B cell (primary cell): ENCODE data around the gene CDC37L1. TPM values are rescaled to one million over a fixed set of nuclear protein-coding genes. Genes with fewer than 3 reads are reported as not detected.

ENCODE experiments used
- ATAC-seq: fragments of 200-7000 bp; cut with Tn5 transposase; one replicate; pipeline ENCODE4 v1.10.0; 2021; ENCODE audit warnings: low read depth, mild to moderate bottlenecking, moderate number of reproducible peaks, moderate library complexity
- CTCF ChIA-PET: fragments of 350-600 bp; sonication (Branson Sonifier 250); formaldehyde crosslinking; loops from one replicate; lab custom pipeline; 2021; ENCODE audit warnings: antibody characterized with exemption, inconsistent platforms; lab: Charles Lee
- POLR2A ChIA-PET: fragments of 350-600 bp; sonication (Branson Sonifier 250); formaldehyde crosslinking; loops from one replicate; lab custom pipeline; 2021; ENCODE audit warnings: antibody characterized with exemption; lab: Charles Lee
- DNase-seq: peaks from one replicate; pipeline ENCODE4 v3.0.0; 2013
- H2AFZ ChIP-seq: 2 replicates; pipeline ENCODE4 v1.6.1; 2012; ENCODE audit warnings: mild to moderate bottlenecking, low read depth, low read length; ENCODE audit not compliant: insufficient read depth, poor library complexity, severe bottlenecking
- H3K27ac ChIP-seq, 2 donors: 1 replicate in 1 of 2; 2 replicates in 1 of 2; pipeline ENCODE4 v1.5.1; 2012 to 2013; ENCODE audit warnings: low read length in 2 of 2, mild to moderate bottlenecking in 2 of 2, moderate library complexity in 1 of 2
- H3K27me3 ChIP-seq, 4 experiments: fragments of 200-600 bp in 1 of 4; sonication (generic) in 1 of 4; replicated peaks in 1 of 4; 1 replicate in 2 of 4; 2 replicates in 2 of 4; pipeline versions ENCODE4 v1.6.1 to v1.7.0; 2013 to 2016; ENCODE audit warnings: low read length in 3 of 4, mild to moderate bottlenecking in 2 of 4, mixed read lengths in 1 of 4, moderate library complexity in 1 of 4; ENCODE audit not compliant: insufficient read depth in 4 of 4, control insufficient read depth in 3 of 4; ENCODE audit errors: control extremely low read depth in 1 of 4
- H3K36me3 ChIP-seq, 2 experiments: replicated peaks in 1 of 2; 1 replicate in 1 of 2; 2 replicates in 1 of 2; pipeline versions ENCODE4 v1.6.1 to v1.7.1; 2013; ENCODE audit warnings: low read length in 1 of 2; ENCODE audit not compliant: insufficient read depth in 2 of 2, control insufficient read depth in 1 of 2; ENCODE audit errors: control extremely low read depth in 1 of 2, extremely low read depth in 1 of 2
- H3K4me1 ChIP-seq, 2 donors: fragments of 200-600 bp in 1 of 2; sonication (generic) in 1 of 2; 1 replicate in 1 of 2; 2 replicates in 1 of 2; pipeline versions ENCODE4 v1.5.1 to v1.6.1; 2013 to 2017; ENCODE audit warnings: low read length in 2 of 2; ENCODE audit not compliant: control insufficient read depth in 2 of 2, insufficient read depth in 2 of 2
- H3K4me2 ChIP-seq: replicated peaks from 2 replicates; pipeline ENCODE3; 2012; ENCODE audit warnings: mild to moderate bottlenecking, low read depth, low read length; ENCODE audit not compliant: poor library complexity, severe bottlenecking
- H3K4me3 ChIP-seq, 5 experiments: fragments of 200-600 bp in 1 of 5; sonication (generic) in 1 of 5; 1 replicate in 3 of 5; 2 replicates in 2 of 5; pipeline versions ENCODE4 v1.5.1 to v1.7.0; 2011 to 2016; ENCODE audit warnings: low read length in 4 of 5, mild to moderate bottlenecking in 4 of 5, low read depth in 2 of 5, control low read depth in 1 of 5, moderate library complexity in 1 of 5; ENCODE audit not compliant: insufficient read depth in 1 of 5; ENCODE audit errors: control extremely low read depth in 1 of 5, extremely low read depth in 1 of 5
- H3K79me2 ChIP-seq: fragments of 200-600 bp; sonication (generic); one replicate; pipeline ENCODE4 v1.6.0; 2016; ENCODE audit warnings: low read length; ENCODE audit not compliant: control insufficient read depth, insufficient read depth
- H3K9ac ChIP-seq: fragments of 200-600 bp; sonication (generic); 2 replicates; pipeline ENCODE4 v1.6.1; 2017; ENCODE audit warnings: mild to moderate bottlenecking, low read length, moderate library complexity
- H3K9me3 ChIP-seq, 3 donors: one replicate each; pipeline versions ENCODE4 v1.6.1 to v1.7.1; 2013; ENCODE audit warnings: low read length in 2 of 3; ENCODE audit not compliant: control insufficient read depth in 2 of 3, insufficient read depth in 1 of 3; ENCODE audit errors: control extremely low read depth in 1 of 3
- H4K20me1 ChIP-seq: 2 replicates; pipeline ENCODE4 v1.6.0; 2012; ENCODE audit warnings: mild to moderate bottlenecking, low read length; ENCODE audit not compliant: insufficient read depth, control insufficient read depth, poor library complexity, severe bottlenecking
- H3K27ac Mint-ChIP-seq: one replicate; pipeline ENCODE4 v1.8.0; 2021; ENCODE audit warnings: mixed read lengths
- H3K27me3 Mint-ChIP-seq: one replicate; pipeline ENCODE4 v1.8.0; 2021; ENCODE audit warnings: mixed read lengths
- H3K4me1 Mint-ChIP-seq: one replicate; pipeline ENCODE4 v1.8.0; 2021; ENCODE audit warnings: mixed read lengths
- H3K4me3 Mint-ChIP-seq: one replicate; pipeline ENCODE4 v1.8.0; 2021; ENCODE audit warnings: mixed read lengths
- H3K9me3 Mint-ChIP-seq: one replicate; pipeline ENCODE4 v1.8.0; 2022; ENCODE audit warnings: mixed read lengths; ENCODE audit not compliant: insufficient read depth
- EZH2 ChIP-seq: IDR thresholded peaks from 2 replicates; pipeline ENCODE4 v1.6.1; 2012; ENCODE audit warnings: borderline replicate concordance, low read depth, mild to moderate bottlenecking, moderate library complexity, low read length; ENCODE audit not compliant: insufficient read depth, poor library complexity, severe bottlenecking
- WGBS: methylation state at CpG from one replicate; pipeline ENCODE4 v1.1.5; 2013; ENCODE audit warnings: missing lambda C conversion rate; ENCODE audit not compliant: insufficient coverage; 5-methylcytosine and 5-hydroxymethylcytosine counted together
- intact Hi-C: fragments of 100-400 bp; cut with micrococcal nuclease; formaldehyde crosslinking; loops from one replicate; pipeline ENCODE4 v1.10.0; 2022
- polyA plus RNA-seq: library from polyadenylated mRNA; depleted of rRNA; stranded (reverse); fragments of >200 nt; gene quantifications from 2 replicates; pipeline ENCODE4 v1.2.3, GENCODE V29; 2012
- total RNA-seq, 2 donors: library from RNA; stranded (reverse); fragments of 120-200 nt in 1 of 2; gene quantifications; 1 replicate in 1 of 2; 2 replicates in 1 of 2; pipeline versions ENCODE4 v1.2.3 to v1.2.4, GENCODE V29; 2013 to 2022
- TF ChIP-seq, protein P1 (sequence below): fragments of 200-600 bp; IDR thresholded peaks from one replicate; pipeline ENCODE4 v1.8.0; 2022; ENCODE audit warnings: antibody characterized with exemption, mild to moderate bottlenecking

The CDC37L1 gene
- total and polyA plus RNA-seq, 2 donors (not counting 1 experiment from before 2014, with no cell fraction given), result 3.0 to 16.0 TPM

DNA sequence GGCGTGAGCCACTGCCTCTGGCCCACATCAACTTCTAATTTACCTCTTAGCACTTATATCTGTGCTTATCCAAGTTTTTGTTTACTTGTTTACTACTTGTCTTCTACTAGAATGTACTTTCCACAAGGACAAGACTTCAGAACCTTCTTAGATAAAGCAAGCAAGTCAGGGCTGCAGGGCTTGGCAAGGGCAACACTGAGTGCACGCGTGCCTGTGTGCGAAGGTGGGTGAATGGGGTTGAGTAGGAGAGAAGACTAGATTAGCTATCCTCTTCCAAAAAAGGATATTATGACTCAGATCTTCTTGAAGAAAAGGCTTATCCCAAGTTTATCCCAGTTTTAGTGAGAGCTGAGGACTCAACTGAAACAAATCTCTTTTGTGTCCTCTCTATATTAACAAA, 42.4 kb downstream of the CDC37L1 start:
- no peaks in the 10 kb centered on the region for H3K4me1 ChIP-seq
- Mint-ChIP-seq H3K4me1 (peaks cover 5% of the 10 kb centered on the region), H3K27ac (no peak overlapping the region), H3K27me3 (no peaks in the 10 kb centered on the region), H3K9me3 (no peaks in the 10 kb centered on the region), H3K4me3 (no peak overlapping the region)
- H3K4me3 ChIP-seq, result no peak overlapping the region
- H4K20me1 ChIP-seq, result no peaks in the 10 kb centered on the region
- no peaks in the 10 kb centered on the region for H3K9me3 ChIP-seq
- H3K9ac ChIP-seq, result no peak overlapping the region
- WGBS, result no CpG with 5 or more reads among the region's 4 CpGs
- DNase-seq (no peak), ATAC-seq (no peak)
- no peak overlapping the region for H2AFZ ChIP-seq
- ChIA-PET POLR2A (no interaction called here), CTCF (interaction anchor here (0.7 kb wide), 1 partner anchor 12 kb away, joined by 3 read pairs; no protein-coding TSS in a partner anchor)
- TF ChIP-seq, protein P1, sequence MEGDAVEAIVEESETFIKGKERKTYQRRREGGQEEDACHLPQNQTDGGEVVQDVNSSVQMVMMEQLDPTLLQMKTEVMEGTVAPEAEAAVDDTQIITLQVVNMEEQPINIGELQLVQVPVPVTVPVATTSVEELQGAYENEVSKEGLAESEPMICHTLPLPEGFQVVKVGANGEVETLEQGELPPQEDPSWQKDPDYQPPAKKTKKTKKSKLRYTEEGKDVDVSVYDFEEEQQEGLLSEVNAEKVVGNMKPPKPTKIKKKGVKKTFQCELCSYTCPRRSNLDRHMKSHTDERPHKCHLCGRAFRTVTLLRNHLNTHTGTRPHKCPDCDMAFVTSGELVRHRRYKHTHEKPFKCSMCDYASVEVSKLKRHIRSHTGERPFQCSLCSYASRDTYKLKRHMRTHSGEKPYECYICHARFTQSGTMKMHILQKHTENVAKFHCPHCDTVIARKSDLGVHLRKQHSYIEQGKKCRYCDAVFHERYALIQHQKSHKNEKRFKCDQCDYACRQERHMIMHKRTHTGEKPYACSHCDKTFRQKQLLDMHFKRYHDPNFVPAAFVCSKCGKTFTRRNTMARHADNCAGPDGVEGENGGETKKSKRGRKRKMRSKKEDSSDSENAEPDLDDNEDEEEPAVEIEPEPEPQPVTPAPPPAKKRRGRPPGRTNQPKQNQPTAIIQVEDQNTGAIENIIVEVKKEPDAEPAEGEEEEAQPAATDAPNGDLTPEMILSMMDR, result no peak
- TF ChIP-seq EZH2, result no peak
- H3K79me2 ChIP-seq, result peaks cover 10% of the 10 kb centered on the region
- no peak overlapping the region for H3K27ac ChIP-seq
- no peaks in the 10 kb centered on the region for H3K27me3 ChIP-seq
- H3K36me3 ChIP-seq, result peaks cover 6 to 44% of the 10 kb centered on the region in 2 experiments
- intact Hi-C loops, result no loop called here
- no peak overlapping the region for H3K4me2 ChIP-seq

GRCh38 chr9:4725706-4726442, 46.5 kb downstream of the CDC37L1 start:
- peaks cover 24% of the 10 kb centered on the region for H4K20me1 ChIP-seq
- H3K36me3 ChIP-seq, result peaks cover 0 to 13% of the 10 kb centered on the region in 2 experiments
- H3K9me3 ChIP-seq, result no peaks in the 10 kb centered on the region
- DNase-seq (no peak), ATAC-seq (no peak)
- H2AFZ ChIP-seq, result no peak overlapping the region
- no peak overlapping the region for H3K4me3 ChIP-seq
- no peak overlapping the region for H3K4me3 Mint-ChIP-seq
- 100% methylated on average over 2 of the region's 7 CpGs for WGBS
- intact Hi-C loops, result no loop called here
- H3K9ac ChIP-seq, result no peak overlapping the region
- H3K27ac Mint-ChIP-seq, result no peak overlapping the region
- H3K4me1 ChIP-seq, result no peaks in the 10 kb centered on the region
- H3K4me1 Mint-ChIP-seq, result peaks cover 13% of the 10 kb centered on the region
- no peaks in the 10 kb centered on the region for H3K27me3 Mint-ChIP-seq
- peaks cover 27% of the 10 kb centered on the region for H3K79me2 ChIP-seq
- CTCF ChIA-PET, result no interaction called here
- no peak overlapping the region for H3K27ac ChIP-seq
- TF ChIP-seq EZH2, result no peak
- TF ChIP-seq, protein P1, result no peak
- no peaks in the 10 kb centered on the region for H3K9me3 Mint-ChIP-seq
- POLR2A ChIA-PET, result no interaction called here
- no peaks in the 10 kb centered on the region for H3K27me3 ChIP-seq
- H3K4me2 ChIP-seq, result no peak overlapping the region
